H1 (cell line): ENCODE measurements around the gene CD300LB. TPM values are rescaled to one million over a fixed set of nuclear protein-coding genes. Genes with fewer than 3 reads are reported as not detected.

Experiments used
- CTCF ChIA-PET: fragments of 300-600 bp; sonication (Branson Sonifier 250); formaldehyde crosslinking; loops from one replicate; lab custom pipeline; 2021; ENCODE audit not compliant: partially characterized antibody; lab: Charles Lee
- POLR2A ChIA-PET: fragments of 300-600 bp; sonication (Branson Sonifier 250); formaldehyde crosslinking; loops from one replicate; lab custom pipeline; 2021; ENCODE audit warnings: inconsistent platforms; ENCODE audit not compliant: partially characterized antibody; lab: Charles Lee
- DNase-seq, 2 experiments: peaks; one replicate each; pipeline versions ENCODE4 v3.0.0 to v3.0.0-alpha.2; 2010 to 2022; ENCODE audit warnings: low spot score in 2 of 2, low read depth in 1 of 2, mixed read lengths in 1 of 2
- FAIRE-seq: peaks from 2 replicates; lab custom pipeline; 2011; peaks lifted over from hg19 to GRCh38; lab: Jason Lieb, UNC
- H2AFZ ChIP-seq: 2 replicates; pipeline ENCODE4 v1.8.1; 2012; ENCODE audit warnings: low read length, inconsistent platforms
- H2AK5ac ChIP-seq: 2 replicates; pipeline ENCODE4 v1.6.1; 2013; ENCODE audit warnings: low read depth, low read length
- H2BK120ac ChIP-seq: replicated peaks from 2 replicates; pipeline ENCODE3; 2013; ENCODE audit warnings: low read depth, low read length, inconsistent platforms
- H2BK12ac ChIP-seq: 2 replicates; pipeline ENCODE4 v1.6.1; 2013; ENCODE audit warnings: low read depth, low read length
- H2BK15ac ChIP-seq: 2 replicates; pipeline ENCODE4 v1.6.1; 2013; ENCODE audit warnings: low read length
- H2BK20ac ChIP-seq: 2 replicates; pipeline ENCODE4 v1.6.1; 2013; ENCODE audit warnings: low read length
- H2BK5ac ChIP-seq: 2 replicates; pipeline ENCODE4 v1.6.1; 2013; ENCODE audit warnings: low read depth, low read length
- H3K14ac ChIP-seq: 2 replicates; pipeline ENCODE4 v1.6.1; 2013; ENCODE audit warnings: inconsistent platforms; ENCODE audit not compliant: insufficient read length
- H3K18ac ChIP-seq: 2 replicates; pipeline ENCODE4 v1.6.1; 2013; ENCODE audit warnings: low read length; ENCODE audit errors: extremely low read depth
- H3K23ac ChIP-seq: 2 replicates; pipeline ENCODE4 v1.6.1; 2013; ENCODE audit warnings: inconsistent platforms; ENCODE audit not compliant: insufficient read length
- H3K23me2 ChIP-seq: 2 replicates; pipeline ENCODE4 v1.6.1; 2013; ENCODE audit warnings: low read depth, low read length
- H3K27ac ChIP-seq: 2 replicates; pipeline ENCODE4 v1.6.1; 2011; ENCODE audit warnings: low read depth, low read length, inconsistent platforms
- H3K27me3 ChIP-seq, 4 experiments: replicated peaks in 1 of 4; 1 replicate in 1 of 4; 2 replicates in 3 of 4; pipeline versions ENCODE4 v1.6.1 to v1.8.1; 2011 to 2013; ENCODE audit warnings: low read length in 3 of 4, mild to moderate bottlenecking in 3 of 4, inconsistent platforms in 2 of 4, mixed read lengths in 2 of 4, moderate library complexity in 1 of 4; ENCODE audit not compliant: control insufficient read depth in 3 of 4, insufficient read depth in 3 of 4; ENCODE audit errors: extremely low read depth in 1 of 4
- H3K36me3 ChIP-seq, 4 experiments: 2 replicates each; pipeline versions ENCODE4 v1.6.1 to v1.8.1; 2011 to 2013; ENCODE audit warnings: mild to moderate bottlenecking in 4 of 4, low read length in 3 of 4, moderate library complexity in 2 of 4, control low read depth in 1 of 4, inconsistent platforms in 1 of 4; ENCODE audit not compliant: insufficient read depth in 4 of 4, control insufficient read depth in 2 of 4
- H3K4ac ChIP-seq: replicated peaks from 2 replicates; pipeline ENCODE3; 2013; ENCODE audit warnings: low read length, low read depth, mixed read lengths, inconsistent platforms; ENCODE audit not compliant: insufficient read length
- H3K4me1 ChIP-seq, 4 experiments: replicated peaks in 1 of 4; 1 replicate in 1 of 4; 2 replicates in 3 of 4; pipeline versions ENCODE4 v1.6.1 to v1.8.1; 2011 to 2013; ENCODE audit warnings: low read length in 3 of 4, inconsistent platforms in 2 of 4, mixed read lengths in 1 of 4; ENCODE audit not compliant: insufficient read depth in 4 of 4, control insufficient read depth in 3 of 4
- H3K4me2 ChIP-seq, 2 experiments: 2 replicates each; pipeline versions ENCODE4 v1.6.1 to v1.8.1; 2011 to 2013; ENCODE audit warnings: low read depth in 2 of 2, low read length in 2 of 2, control low read depth in 1 of 2, inconsistent platforms in 1 of 2, mild to moderate bottlenecking in 1 of 2; ENCODE audit not compliant: insufficient read depth in 1 of 2
- H3K4me3 ChIP-seq, 4 experiments: fragments of 200-600, 300-600 bp in 1 of 4; sonication (generic), shearing (Covaris generic), sonication (Bioruptor Twin) in 1 of 4; 2 replicates each; pipeline versions ENCODE4 v1.5.1 to v1.8.1; 2011 to 2016; ENCODE audit warnings: low read length in 4 of 4, low read depth in 3 of 4, control low read depth in 2 of 4, inconsistent platforms in 2 of 4, mild to moderate bottlenecking in 2 of 4, mixed read lengths in 1 of 4, moderate library complexity in 1 of 4; ENCODE audit not compliant: insufficient read depth in 2 of 4; ENCODE audit errors: extremely low read depth in 1 of 4
- H3K56ac ChIP-seq: replicated peaks from 2 replicates; pipeline ENCODE3; 2013; ENCODE audit warnings: low read depth, mild to moderate bottlenecking, mixed read lengths, low read length, inconsistent platforms; ENCODE audit not compliant: insufficient read length
- H3K79me1 ChIP-seq: 2 replicates; pipeline ENCODE4 v1.6.1; 2013; ENCODE audit warnings: low read depth, low read length, control low read depth
- H3K79me2 ChIP-seq, 2 experiments: 2 replicates each; pipeline versions ENCODE4 v1.6.1 to v1.8.1; 2012 to 2013; ENCODE audit warnings: low read length in 2 of 2, mild to moderate bottlenecking in 2 of 2, inconsistent platforms in 1 of 2; ENCODE audit not compliant: insufficient read depth in 2 of 2, control insufficient read depth in 1 of 2
- H3K9ac ChIP-seq, 4 experiments: replicated peaks in 1 of 4; 1 replicate in 1 of 4; 2 replicates in 3 of 4; pipeline versions ENCODE4 v1.6.1 to v1.8.1; 2011 to 2013; ENCODE audit warnings: low read depth in 3 of 4, low read length in 3 of 4, control low read depth in 2 of 4, mild to moderate bottlenecking in 2 of 4, moderate library complexity in 2 of 4, inconsistent platforms in 1 of 4; ENCODE audit errors: extremely low read depth in 1 of 4
- H3K9me3 ChIP-seq, 2 experiments: 2 replicates each; pipeline versions ENCODE4 v1.6.1 to v1.8.1; 2012 to 2013; ENCODE audit warnings: mild to moderate bottlenecking in 2 of 2, moderate library complexity in 2 of 2, control low read depth in 1 of 2, inconsistent platforms in 1 of 2, low read depth in 1 of 2, low read length in 1 of 2, mixed read lengths in 1 of 2; ENCODE audit not compliant: insufficient read depth in 2 of 2
- H4K20me1 ChIP-seq, 2 experiments: replicated peaks in 1 of 2; 2 replicates each; pipeline versions ENCODE3 to v1.8.1; 2011 to 2013; ENCODE audit warnings: inconsistent platforms in 2 of 2, low read length in 2 of 2, mild to moderate bottlenecking in 1 of 2; ENCODE audit not compliant: insufficient read depth in 2 of 2, control insufficient read depth in 1 of 2
- H4K5ac ChIP-seq: 2 replicates; pipeline ENCODE4 v1.6.1; 2013; ENCODE audit warnings: low read length, low read depth, mixed read lengths, inconsistent platforms; ENCODE audit not compliant: insufficient read length
- H4K8ac ChIP-seq: 2 replicates; pipeline ENCODE4 v1.8.0; 2013; ENCODE audit warnings: mild to moderate bottlenecking, moderate library complexity, low read length, inconsistent platforms; ENCODE audit not compliant: insufficient read depth; ENCODE audit errors: extremely low read depth
- H4K91ac ChIP-seq: replicated peaks from 2 replicates; pipeline ENCODE3; 2013; ENCODE audit warnings: low read length, mixed read lengths, inconsistent platforms; ENCODE audit not compliant: insufficient read length
- BCL11A ChIP-seq, 2 experiments: IDR thresholded peaks; one replicate each; pipeline ENCODE4 v1.6.1; 2011; ENCODE audit warnings: low read depth in 2 of 2, low read length in 2 of 2, mild to moderate bottlenecking in 2 of 2
- BRCA1 ChIP-seq: IDR thresholded peaks from 2 replicates; pipeline ENCODE4 v1.6.1; 2012; ENCODE audit warnings: low read depth, low read length, improper control_type of control experiment
- CHD2 ChIP-seq: IDR thresholded peaks from 2 replicates; pipeline ENCODE4 v1.6.1; 2012; ENCODE audit warnings: low read length, improper control_type of control experiment
- E2F6 ChIP-seq: IDR thresholded peaks from 2 replicates; pipeline ENCODE4 v1.6.1; 2012; ENCODE audit warnings: inconsistent platforms
- GABPA ChIP-seq: IDR thresholded peaks from 2 replicates; pipeline ENCODE4 v1.6.1; 2011; ENCODE audit warnings: mild to moderate bottlenecking, low read length, moderate library complexity, borderline replicate concordance; ENCODE audit not compliant: insufficient read depth
- JUN ChIP-seq: IDR thresholded peaks from 2 replicates; pipeline ENCODE4 v1.6.1; 2011; ENCODE audit warnings: low read depth, mild to moderate bottlenecking, improper control_type of control experiment, low read length
- JUND ChIP-seq: IDR thresholded peaks from 2 replicates; pipeline ENCODE4 v1.6.1; 2011; ENCODE audit warnings: mild to moderate bottlenecking, improper control_type of control experiment, low read length
- KDM1A ChIP-seq: fragments of 200-600, 300-600 bp; sonication (generic); IDR thresholded peaks from 2 replicates; pipeline ENCODE4 v1.7.1; 2016; ENCODE audit warnings: mild to moderate bottlenecking, low read length, borderline replicate concordance
- KDM5A ChIP-seq: fragments of 200-600 bp; IDR thresholded peaks from 2 replicates; pipeline ENCODE4 v1.7.1; 2012; ENCODE audit warnings: mild to moderate bottlenecking, low read length, inconsistent platforms, mixed read lengths
- MAFK ChIP-seq: IDR thresholded peaks from 2 replicates; pipeline ENCODE4 v1.6.1; 2012; ENCODE audit warnings: low read depth, mild to moderate bottlenecking, improper control_type of control experiment, low read length
- SP2 ChIP-seq: IDR thresholded peaks from 2 replicates; pipeline ENCODE4 v1.6.1; 2012; ENCODE audit warnings: mild to moderate bottlenecking, low read length, inconsistent platforms
- SUZ12 ChIP-seq: fragments of 200-600 bp; sonication (generic); IDR thresholded peaks from 2 replicates; pipeline ENCODE4 v1.6.1; 2012; ENCODE audit warnings: mild to moderate bottlenecking, inconsistent platforms, low read length, moderate library complexity, mixed read lengths
- TEAD4 ChIP-seq: IDR thresholded peaks from 2 replicates; pipeline ENCODE4 v1.6.1; 2012; ENCODE audit warnings: low read depth, low read length, inconsistent platforms, mixed read lengths
- WGBS, 2 experiments: shearing (Covaris generic) in 1 of 2; methylation state at CpG; one replicate each; pipeline versions ENCODE4 v1.1.6 to v1.1.7; 2013 to 2015; ENCODE audit warnings: low lambda C conversion rate in 2 of 2, mixed read lengths in 2 of 2, inconsistent platforms in 1 of 2, low coverage in 1 of 2, missing lambda C conversion rate in 1 of 2; ENCODE audit not compliant: insufficient replicate concordance in 2 of 2, insufficient coverage in 1 of 2, insufficient read length in 1 of 2; ENCODE audit errors: extremely low coverage in 1 of 2, missing lambda C conversion rate in 1 of 2; 5-methylcytosine and 5-hydroxymethylcytosine counted together
- polyA plus RNA-seq, 7 experiments: library from polyadenylated mRNA; depleted of rRNA in 3 of 7; stranded (reverse) in 5 of 7; unstranded in 2 of 7; fragments of >200 nt in 5 of 7; fragments of 200-250 nt in 2 of 7; gene quantifications; 1 replicate in 5 of 7; 2 replicates in 1 of 7; 4 replicates in 1 of 7; pipeline versions ENCODE4 v1.2.1 to v1.2.3, GENCODE V29; 2011 to 2013; ENCODE audit warnings: missing spikeins in 2 of 7, mixed read lengths in 2 of 7
- total RNA-seq: library from RNA; stranded (reverse); fragmentation: NEBNext Ultra II Directional; extraction: Animal tissue kit (Norgen Biotek cat#: 25700); gene quantifications from 2 replicates; pipeline ENCODE4 v1.2.1, GENCODE V29; 2021

CD300LB gene
- total and polyA plus RNA-seq, 2 of the 8 experiments (the other 6 are each of a cell fraction or from before 2014, with no cell fraction given), result not detected

GRCh38 chr17:74524653-74525464 is 6.4 kb downstream of the CD300LB start:
- WGBS, 2 experiments, result 86% methylated on average over 11 of the region's 11 CpGs; no CpG with 5 or more reads in 1 of the 2 experiments
- no peak for TF ChIP-seq MAFK
- TF ChIP-seq SUZ12, result no peak
- no peak for TF ChIP-seq BRCA1
- TF ChIP-seq KDM5A, result no peak
- no peak for TF ChIP-seq KDM1A
- TF ChIP-seq TEAD4, result no peak
- no peak for TF ChIP-seq GABPA
- TF ChIP-seq E2F6, result no peak
- TF ChIP-seq BCL11A (IDR thresholded peaks at IDR 0.05; ENCODE audit: low read depth in 2 of 2, low read length in 2 of 2), result no peak
- no peak for TF ChIP-seq SP2
- no peak for TF ChIP-seq JUND
- no peak for TF ChIP-seq JUN
- TF ChIP-seq CHD2, result no peak

More at GRCh38 chr17:74524653-74525464, 6.4 kb downstream of the CD300LB start:
- no peak overlapping the region for H3K56ac ChIP-seq
- no peak overlapping the region for H2AK5ac ChIP-seq
- no peak overlapping the region for H2BK12ac ChIP-seq
- no peak overlapping the region for H3K9ac ChIP-seq
- no peak overlapping the region for H3K18ac ChIP-seq
- H3K4me1 ChIP-seq, result no peaks in the 10 kb centered on the region
- H3K23ac ChIP-seq, result no peak overlapping the region
- peaks cover 0 to 2% of the 10 kb centered on the region in 2 experiments for H4K20me1 ChIP-seq
- no peaks in the 10 kb centered on the region for H3K79me2 ChIP-seq
- H3K27ac ChIP-seq, result no peak overlapping the region
- H3K79me1 ChIP-seq, result no peaks in the 10 kb centered on the region
- no peak overlapping the region for H3K4me3 ChIP-seq
- H2AFZ ChIP-seq, result no peak overlapping the region
- no peak overlapping the region for H3K4ac ChIP-seq
- peaks cover 10 to 20% of the 10 kb centered on the region in 2 experiments; a peak in 3 of 4 replicates for H3K9me3 ChIP-seq
- H3K23me2 ChIP-seq, result no peaks in the 10 kb centered on the region
- H3K14ac ChIP-seq, result no peak overlapping the region
- H4K5ac ChIP-seq, result no peak overlapping the region
- no peak overlapping the region for H2BK15ac ChIP-seq
- H2BK20ac ChIP-seq, result no peak overlapping the region
- peaks cover 0 to 2% (median 0%) of the 10 kb centered on the region in 4 experiments; a peak in 1 of 7 replicates for H3K27me3 ChIP-seq
- no peak overlapping the region; the same call in 1 of the 2 replicates for H4K8ac ChIP-seq
- H3K36me3 ChIP-seq, result no peaks in the 10 kb centered on the region
- POLR2A ChIA-PET, result no interaction called here
- no peak overlapping the region for H2BK5ac ChIP-seq
- CTCF ChIA-PET, result interaction anchor here (0.6 to 3.6 kb wide), 6 partner anchors 9 to 219 kb away, joined by 3 to 13 read pairs (median 3); partner anchors contain the start of genes BTBD17 and GPR142
- FAIRE-seq (no peak), DNase-seq (no peak)
- no peak overlapping the region for H4K91ac ChIP-seq
- H2BK120ac ChIP-seq, result no peak overlapping the region
- H3K4me2 ChIP-seq, result no peak overlapping the region
